ENCODE data around the gene RAP1A.

The RAP1A gene

GRCh38 chr1:111619635-111620440 is at the start of gene RAP1A:
TSS of gene RAP1A (plus strand) at chr1:111619789. CDS start at chr1:111691361, 71,572 bp downstream.
- peak; percentile 81 for DNase-seq

- DNase-seq, result no peak
These were observed 49.7 kb upstream of the RAP1A start for GRCh38 chr1:111569913-111570312.

GRCh38 chr1:111570781-111571181 is 48.8 kb upstream of the RAP1A start:
- peak; percentile 43 for DNase-seq

- DNase-seq, result no peak
These were observed 48.4 kb upstream of the RAP1A start for GRCh38 chr1:111571239-111571638.

- DNase-seq, result no peak
These were observed 47.6 kb upstream of the RAP1A start for GRCh38 chr1:111571987-111572386.

- no peak for DNase-seq
These were observed 43.0 kb upstream of the RAP1A start for GRCh38 chr1:111576547-111576946.

GRCh38 chr1:111577814-111578213 is 41.8 kb upstream of the RAP1A start:
- DNase-seq, result no peak

GRCh38 chr1:111581166-111581565 is 38.4 kb upstream of the RAP1A start:
- no peak for DNase-seq

GRCh38 chr1:111582016-111582415 is 37.6 kb upstream of the RAP1A start:
- DNase-seq, result no peak

GRCh38 chr1:111582644-111583618 is 36.7 kb upstream of the RAP1A start:
- no peak for DNase-seq

GRCh38 chr1:111585447-111586086 is 34.0 kb upstream of the RAP1A start:
- no peak for DNase-seq

- DNase-seq, result no peak
These were observed 33.5 kb upstream of the RAP1A start for GRCh38 chr1:111586112-111586511.

GRCh38 chr1:111587509-111588174 is 31.9 kb upstream of the RAP1A start:
- no peak for DNase-seq

GRCh38 chr1:111591937-111592336 is 27.7 kb upstream of the RAP1A start:
- no peak for DNase-seq

- peak; percentile 57 for DNase-seq
These were observed 26.9 kb upstream of the RAP1A start for GRCh38 chr1:111592389-111593361.

GRCh38 chr1:111593403-111594305 is 25.9 kb upstream of the RAP1A start:
- DNase-seq, result peak; percentile 11

- DNase-seq, result no peak
These were observed 25.3 kb upstream of the RAP1A start for GRCh38 chr1:111594306-111594693.

GRCh38 chr1:111595807-111596206 is 23.8 kb upstream of the RAP1A start:
- DNase-seq, result no peak

- peak; percentile 17 for DNase-seq
These were observed 23.1 kb upstream of the RAP1A start for GRCh38 chr1:111596499-111596898.

- no peak for DNase-seq
These were observed 22.2 kb upstream of the RAP1A start for GRCh38 chr1:111597426-111597825.
